Uterus (tissue), 2 donors: ENCODE data around the gene PAWR.

Source experiments
- CTCF ChIP-seq, 4 experiments: fragments of 200-600 bp in 2 of 4; fragments of 450-650 bp in 2 of 4; sonication (generic) in 2 of 4; IDR thresholded peaks; one replicate each; pipeline ENCODE4 v1.5.1; 2016 to 2019; ENCODE audit warnings: antibody characterized with exemption in 4 of 4, mild to moderate bottlenecking in 2 of 4, moderate library complexity in 1 of 4
- POLR2A ChIP-seq, 2 donors: fragments of 450-650 bp; IDR thresholded peaks; one replicate each; pipeline ENCODE4 v1.6.1; 2016; ENCODE audit warnings: antibody characterized with exemption in 2 of 2, mild to moderate bottlenecking in 1 of 2, moderate library complexity in 1 of 2

GRCh38 chr12:79535751-79536150, 155.0 kb downstream of the PAWR start:
- TF ChIP-seq CTCF (IDR thresholded peaks at IDR 0.05) = no peak
- TF ChIP-seq POLR2A (IDR thresholded peaks at IDR 0.05) = no peak
